Upper lobe of right lung (tissue), 1 donor: ENCODE measurements around the gene CTSZ. TPM values are rescaled to one million over a fixed set of nuclear protein-coding genes. Genes with fewer than 3 reads are reported as not detected.

Source experiments
- ATAC-seq: fragments of 200-7000 bp; cut with Tn5 transposase; one replicate; pipeline ENCODE4 v1.9.1; 2020; ENCODE audit warnings: mild to moderate bottlenecking, moderate library complexity
- DNase-seq: peaks from one replicate; pipeline ENCODE4 v3.0.0-alpha.2; 2020
- H3K27ac ChIP-seq: fragments of 200-600 bp; one replicate; pipeline ENCODE4 v1.8.0; 2022
- H3K27me3 ChIP-seq: fragments of 200-600 bp; one replicate; pipeline ENCODE4 v1.8.0; 2022; ENCODE audit warnings: mild to moderate bottlenecking
- H3K36me3 ChIP-seq: fragments of 200-600 bp; one replicate; pipeline ENCODE4 v1.8.0; 2022
- H3K4me1 ChIP-seq: fragments of 200-600 bp; one replicate; pipeline ENCODE4 v1.8.0; 2022
- H3K4me3 ChIP-seq: fragments of 200-600 bp; one replicate; pipeline ENCODE4 v1.8.0; 2022; ENCODE audit warnings: mild to moderate bottlenecking
- H3K9me3 ChIP-seq: fragments of 200-600 bp; one replicate; pipeline ENCODE4 v1.8.0; 2022
- CTCF ChIP-seq: fragments of 200-600 bp; IDR thresholded peaks from one replicate; pipeline ENCODE4 v1.8.0; 2022; ENCODE audit warnings: antibody characterized with exemption
- intact Hi-C: fragments of 100-400 bp; cut with DNase I; formaldehyde crosslinking; loops from one replicate; pipeline ENCODE4 v1.11.0; 2022
- total RNA-seq: library from RNA; stranded (reverse); fragmentation: NEBNext Ultra II Directional; extraction: Animal tissue kit (Norgen Biotek cat#: 25700); gene quantifications from one replicate; pipeline ENCODE4 v1.2.1, GENCODE V29; 2021
- donor health status: DM: no; HTN: yes; CAD: no; lungs with severe emphysema.

CTSZ gene
- total RNA-seq, 1 donor from 2014 or later = 355 TPM

GRCh38 chr20:59047938-59048680, 41.1 kb upstream of the CTSZ start:
- intact Hi-C loops = no loop called here
- Histone ChIP-seq H3K27me3 (no peaks in the 10 kb centered on the region), H3K4me3 (no peak overlapping the region), H3K9me3 (no peaks in the 10 kb centered on the region), H3K36me3 (no peaks in the 10 kb centered on the region), H3K27ac (peak overlapping the region; percentile 67), H3K4me1 (peaks cover 6% of the 10 kb centered on the region)
- ATAC-seq (peak; percentile 95), DNase-seq (no peak)
- TF ChIP-seq CTCF = no peak

- intact Hi-C loops = no loop called here
- no peak for TF ChIP-seq CTCF
- no peak overlapping the region for H3K27ac ChIP-seq
- no peak for DNase-seq
- H3K9me3 ChIP-seq = no peaks in the 10 kb centered on the region
- H3K27me3 ChIP-seq = no peaks in the 10 kb centered on the region
- ATAC-seq = no peak
- H3K4me3 ChIP-seq = no peak overlapping the region
- H3K4me1 ChIP-seq = peaks cover 10% of the 10 kb centered on the region
- no peaks in the 10 kb centered on the region for H3K36me3 ChIP-seq
These were observed 39.8 kb upstream of the CTSZ start for GRCh38 chr20:59046862-59047261.

GRCh38 chr20:59044796-59045195, 37.7 kb upstream of the CTSZ start:
- DNase-seq = no peak
- H3K4me1 ChIP-seq = peaks cover 27% of the 10 kb centered on the region
- no peak overlapping the region for H3K27ac ChIP-seq
- no peak for ATAC-seq
- H3K4me3 ChIP-seq = no peak overlapping the region
- TF ChIP-seq CTCF = no peak
- no peaks in the 10 kb centered on the region for H3K9me3 ChIP-seq
- H3K36me3 ChIP-seq = no peaks in the 10 kb centered on the region
- intact Hi-C loops = no loop called here
- no peaks in the 10 kb centered on the region for H3K27me3 ChIP-seq

GRCh38 chr20:59044295-59044694, 37.2 kb upstream of the CTSZ start:
- no peak for TF ChIP-seq CTCF
- Histone ChIP-seq H3K27ac (peak overlapping the region; percentile 81), H3K9me3 (no peaks in the 10 kb centered on the region), H3K36me3 (no peaks in the 10 kb centered on the region), H3K27me3 (no peaks in the 10 kb centered on the region), H3K4me1 (peaks cover 32% of the 10 kb centered on the region), H3K4me3 (no peak overlapping the region)
- ATAC-seq (no peak), DNase-seq (no peak)
- intact Hi-C loops = no loop called here

- Histone ChIP-seq H3K27me3 (no peaks in the 10 kb centered on the region), H3K9me3 (no peaks in the 10 kb centered on the region), H3K4me3 (no peak overlapping the region), H3K36me3 (no peaks in the 10 kb centered on the region), H3K27ac (peak overlapping the region; percentile 81), H3K4me1 (peaks cover 35% of the 10 kb centered on the region)
- TF ChIP-seq CTCF = no peak
- DNase-seq (no peak), ATAC-seq (no peak)
- intact Hi-C loops = no loop called here
These were observed 36.6 kb upstream of the CTSZ start for GRCh38 chr20:59043698-59044097.
